ENCODE measurements around the gene TMPRSS9.

TMPRSS9 gene

GRCh38 chr19:2371656-2372055, 11.6 kb downstream of the TMPRSS9 start:
- peak; percentile 96 for DNase-seq (ENCODE audit: insufficient read length, low spot score)
- no peak for FAIRE-seq
- no peak for TF ChIP-seq POLR2A (IDR thresholded peaks at IDR 0.05; ENCODE audit: low read depth, low read length)

- FAIRE-seq (no peak), DNase-seq (ENCODE audit: insufficient read length, low spot score) (no peak)
- TF ChIP-seq POLR2A (IDR thresholded peaks at IDR 0.05; ENCODE audit: low read depth, low read length) = no peak
Measured at GRCh38 chr19:2372076-2372612, 12.1 kb downstream of the TMPRSS9 start.

- no peak for TF ChIP-seq POLR2A (IDR thresholded peaks at IDR 0.05; ENCODE audit: low read depth, low read length)
- FAIRE-seq (no peak), DNase-seq (ENCODE audit: insufficient read length, low spot score) (no peak)
Measured at GRCh38 chr19:2374808-2375207, 14.7 kb downstream of the TMPRSS9 start.

- TF ChIP-seq POLR2A (IDR thresholded peaks at IDR 0.05; ENCODE audit: low read depth, low read length) = no peak
- FAIRE-seq = no peak
- no peak for DNase-seq (ENCODE audit: insufficient read length, low spot score)
Measured at GRCh38 chr19:2375353-2376121, 15.5 kb downstream of the TMPRSS9 start.

- DNase-seq (ENCODE audit: insufficient read length, low spot score) (no peak), FAIRE-seq (no peak)
- no peak for TF ChIP-seq POLR2A (IDR thresholded peaks at IDR 0.05; ENCODE audit: low read depth, low read length)
Measured at GRCh38 chr19:2376784-2377519, 16.9 kb downstream of the TMPRSS9 start.

GRCh38 chr19:2380567-2380966, 20.5 kb downstream of the TMPRSS9 start:
- FAIRE-seq = no peak
- no peak for DNase-seq (ENCODE audit: insufficient read length, low spot score)
- TF ChIP-seq POLR2A (IDR thresholded peaks at IDR 0.05; ENCODE audit: low read depth, low read length) = no peak

- DNase-seq (ENCODE audit: insufficient read length, low spot score) (no peak), FAIRE-seq (no peak)
- no peak for TF ChIP-seq POLR2A (IDR thresholded peaks at IDR 0.05; ENCODE audit: low read depth, low read length)
Measured at GRCh38 chr19:2381148-2381820, 21.2 kb downstream of the TMPRSS9 start.

- TF ChIP-seq POLR2A (IDR thresholded peaks at IDR 0.05; ENCODE audit: low read depth, low read length) = no peak
- DNase-seq (ENCODE audit: insufficient read length, low spot score) (no peak), FAIRE-seq (no peak)
Measured at GRCh38 chr19:2382530-2383222, 22.6 kb downstream of the TMPRSS9 start.

GRCh38 chr19:2385053-2385721, 25.1 kb downstream of the TMPRSS9 start:
- DNase-seq (ENCODE audit: insufficient read length, low spot score) (peak; percentile 98), FAIRE-seq (no peak)
- TF ChIP-seq POLR2A (IDR thresholded peaks at IDR 0.05; ENCODE audit: low read depth, low read length) = no peak

GRCh38 chr19:2387367-2388288, 27.6 kb downstream of the TMPRSS9 start:
- DNase-seq (ENCODE audit: insufficient read length, low spot score) = no peak
- TF ChIP-seq POLR2A (IDR thresholded peaks at IDR 0.05; ENCODE audit: low read depth, low read length) = no peak
- no peak for FAIRE-seq

- no peak for TF ChIP-seq POLR2A (IDR thresholded peaks at IDR 0.05; ENCODE audit: low read depth, low read length)
- no peak for FAIRE-seq
- no peak for DNase-seq (ENCODE audit: insufficient read length, low spot score)
Measured at GRCh38 chr19:2389594-2389993, 29.5 kb downstream of the TMPRSS9 start.

- FAIRE-seq (no peak), DNase-seq (ENCODE audit: insufficient read length, low spot score) (peak; percentile 70)
- TF ChIP-seq POLR2A (IDR thresholded peaks at IDR 0.05; ENCODE audit: low read depth, low read length) = no peak
Measured at GRCh38 chr19:2391118-2391725, 31.2 kb downstream of the TMPRSS9 start.

All from H54 (cell line).